GM12878 (cell line): ENCODE results near the gene CCDC141. TPM values are rescaled to one million over a fixed set of nuclear protein-coding genes. Genes with fewer than 3 reads are reported as not detected.

Experiments used
- ATAC-seq: fragments of 200-7000 bp; cut with Tn5 transposase; 3 replicates; pipeline ENCODE4 v1.9.1; 2020; ENCODE audit warnings: mild to moderate bottlenecking, moderate library complexity
- BruUV-seq: library from RNA; stranded (reverse); fragments of 400-500 nt; replicated peaks from 2 replicates; lab custom pipeline; 2021; lab: Mats Ljungman, UMichigan
- CTCF ChIA-PET: fragments of 300-600 bp; sonication (Branson Sonifier 250); formaldehyde crosslinking; extraction: SDS; loops from one replicate; lab custom pipeline; 2021; ENCODE audit warnings: inconsistent platforms; lab: Yijun Ruan, JAX
- POLR2A ChIA-PET: fragments of 350-600 bp; formaldehyde crosslinking; extraction: SDS; loops from one replicate; lab custom pipeline; 2021; ENCODE audit warnings: inconsistent platforms; lab: Charles Lee
- RAD21 ChIA-PET: fragments of 300-600 bp; sonication (Branson Sonifier 250); formaldehyde crosslinking; loops from one replicate; lab custom pipeline; 2023; ENCODE audit warnings: antibody characterized with exemption; ENCODE audit not compliant: unreplicated experiment; lab: Charles Lee
- SMC1A ChIA-PET: fragments of 300-600 bp; sonication (Branson Sonifier 250); formaldehyde crosslinking; loops from one replicate; lab custom pipeline; 2023; ENCODE audit not compliant: unreplicated experiment, uncharacterized antibody; lab: Charles Lee
- DNase-seq: peaks from one replicate; pipeline ENCODE4 v3.0.0-alpha.2; 2011; ENCODE audit warnings: low read depth, low spot score
- FAIRE-seq: peaks from 3 replicates; lab custom pipeline; 2011; peaks lifted over from hg19 to GRCh38; lab: Jason Lieb, UNC
- H2AFZ ChIP-seq: 2 replicates; pipeline ENCODE4 v1.6.0; 2011; ENCODE audit warnings: low read depth, low read length, control low read depth; ENCODE audit not compliant: control insufficient read depth
- H3K27ac ChIP-seq: 2 replicates; pipeline ENCODE4 v1.5.1; 2011; ENCODE audit warnings: control low read depth; ENCODE audit not compliant: control insufficient read depth, insufficient read depth
- H3K27me3 ChIP-seq, 2 experiments: replicated peaks in 1 of 2; 2 replicates each; pipeline versions ENCODE4 v1.6.0 to v1.6.1; 2011; ENCODE audit warnings: low read length in 1 of 2; ENCODE audit not compliant: control insufficient read depth in 2 of 2, insufficient read depth in 2 of 2
- H3K36me3 ChIP-seq, 2 experiments: 2 replicates each; pipeline ENCODE4 v1.5.1; 2011; ENCODE audit warnings: low read length in 1 of 2; ENCODE audit not compliant: control insufficient read depth in 2 of 2, insufficient read depth in 2 of 2
- H3K4me1 ChIP-seq: 2 replicates; pipeline ENCODE4 v1.6.1; 2011; ENCODE audit warnings: mild to moderate bottlenecking, low read length, moderate library complexity, mixed read lengths; ENCODE audit not compliant: control insufficient read depth, insufficient read depth
- H3K4me2 ChIP-seq: 2 replicates; pipeline ENCODE4 v1.6.0; 2011; ENCODE audit warnings: control low read depth; ENCODE audit not compliant: control insufficient read depth, insufficient read depth
- H3K4me3 ChIP-seq: fragments of 200-600 bp; sonication (generic); 2 replicates; pipeline ENCODE4 v1.5.1; 2016
- H3K79me2 ChIP-seq: 2 replicates; pipeline ENCODE4 v1.6.0; 2011; ENCODE audit warnings: low read length; ENCODE audit not compliant: control insufficient read depth, insufficient read depth
- H3K9ac ChIP-seq: 2 replicates; pipeline ENCODE4 v1.8.0; 2011; ENCODE audit warnings: low read length, control low read depth, mixed read lengths; ENCODE audit not compliant: control insufficient read depth, insufficient read depth
- H3K9me3 ChIP-seq: replicated peaks from 3 replicates; pipeline ENCODE4 v1.5.1; 2011; ENCODE audit warnings: mild to moderate bottlenecking, low read length; ENCODE audit not compliant: control insufficient read depth, insufficient read depth
- H4K20me1 ChIP-seq: 2 replicates; pipeline ENCODE4 v1.6.0; 2011; ENCODE audit not compliant: control insufficient read depth, insufficient read depth
- ATF2 ChIP-seq: IDR thresholded peaks from 2 replicates; pipeline ENCODE4 v1.6.1; 2012; ENCODE audit warnings: low read length, inconsistent platforms
- BCL3 ChIP-seq: IDR thresholded peaks from 2 replicates; pipeline ENCODE4 v1.6.1; 2011; ENCODE audit warnings: borderline replicate concordance, low read depth, mild to moderate bottlenecking, moderate library complexity, low read length; ENCODE audit not compliant: insufficient read depth, poor library complexity, severe bottlenecking
- EED ChIP-seq: sonication (generic); IDR thresholded peaks from 2 replicates; pipeline ENCODE4 v1.6.1; 2016; ENCODE audit warnings: antibody characterized with exemption, low read depth
- HCFC1 ChIP-seq: fragments of 150-350 bp; IDR thresholded peaks from 2 replicates; pipeline ENCODE4 v1.6.1; 2014; ENCODE audit warnings: low read length
- PAX5 ChIP-seq: IDR thresholded peaks from 2 replicates; pipeline ENCODE4 v1.6.1; 2011; ENCODE audit warnings: low read depth, low read length, borderline replicate concordance
- TCF12 ChIP-seq: IDR thresholded peaks from 2 replicates; pipeline ENCODE4 v1.6.1; 2011; ENCODE audit warnings: low read depth, mild to moderate bottlenecking, low read length
- ZNF687 ChIP-seq: fragments of 450-650 bp; IDR thresholded peaks from 2 replicates; pipeline ENCODE4 v1.6.1; 2017; ENCODE audit warnings: mild to moderate bottlenecking, moderate library complexity
- ZZZ3 ChIP-seq: IDR thresholded peaks from 2 replicates; pipeline ENCODE4 v1.6.1; 2011; ENCODE audit warnings: low read depth; ENCODE audit not compliant: control insufficient read depth, insufficient read length
- WGBS: methylation state at CpG from one replicate; pipeline ENCODE4 v1.1.6; 2016; ENCODE audit warnings: low lambda C conversion rate; ENCODE audit not compliant: insufficient replicate concordance, insufficient coverage; ENCODE audit errors: missing lambda C conversion rate; 5-methylcytosine and 5-hydroxymethylcytosine counted together
- in situ Hi-C: fragments of 300-500 bp; cut with MboI; formaldehyde crosslinking; loops from 9 replicates; pipeline ENCODE4 v1.14.3; 2018; ENCODE audit warnings: mixed read lengths
- intact Hi-C: fragments of 100-400 bp; cut with micrococcal nuclease; formaldehyde crosslinking; loops from one replicate; pipeline ENCODE4 v1.14.2; 2022; ENCODE audit not compliant: unreplicated experiment
- polyA plus RNA-seq, 11 experiments: library from polyadenylated mRNA; depleted of rRNA in 4 of 11; unstranded in 6 of 11; stranded (reverse) in 5 of 11; fragments of >200 nt; fragmentation: Nextera tagmentation in 4 of 11; fragmentation: Illumina TruSeq in 1 of 11; extraction: Ambion mirVana in 4 of 11; extraction: Trizol in 1 of 11; gene quantifications; 1 replicate in 1 of 11; 2 replicates in 10 of 11; pipeline versions ENCODE4 v1.2.1 to v1.2.3, GENCODE V29; 2011 to 2016; ENCODE audit warnings: inconsistent platforms in 2 of 11, missing spikeins in 2 of 11, low read depth in 1 of 11
- total RNA-seq, 4 experiments: library from RNA; depleted of rRNA in 3 of 4; stranded (reverse); fragments of >200 nt in 3 of 4; fragmentation: Illumina TruSeq in 1 of 4; extraction: Trizol in 1 of 4; gene quantifications; 2 replicates each; pipeline versions ENCODE4 v1.2.1 to v1.2.3, GENCODE V29; 2013 to 2021
- TF ChIP-seq, protein P1 (sequence below): IDR thresholded peaks from 2 replicates; pipeline ENCODE4 v1.6.1; 2011; ENCODE audit warnings: low read depth, low read length, improper control_type of control experiment, borderline replicate concordance
- TF ChIP-seq, protein P2 (sequence below): IDR thresholded peaks from 2 replicates; pipeline ENCODE4 v1.6.1; 2012; ENCODE audit warnings: mild to moderate bottlenecking, low read depth, low read length

Gene CCDC141
- total and polyA plus RNA-seq, 10 of the 15 experiments (the other 5 are each of a cell fraction or from before 2014, with no cell fraction given): 0.84 to 12.5 (median 3.6) TPM

DNA sequence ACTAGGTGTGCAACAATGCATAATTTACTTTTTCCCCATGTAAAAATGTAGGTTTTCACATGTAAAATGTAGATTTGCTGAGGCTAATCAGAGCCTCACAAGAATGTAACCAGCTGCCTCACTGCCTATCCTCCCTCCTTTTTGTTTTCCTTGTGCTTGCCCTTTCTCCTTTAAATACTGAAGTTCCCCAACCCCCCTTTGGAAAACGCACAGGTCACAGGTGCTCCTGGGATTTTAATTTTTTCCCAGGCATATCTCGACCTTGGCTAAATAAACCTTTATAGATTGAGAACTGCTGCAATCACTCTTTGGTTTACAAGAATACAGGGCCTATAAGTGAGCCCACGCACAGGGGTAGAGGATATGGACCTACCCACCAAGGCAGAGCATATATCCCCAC, 165.5 kb downstream of the CCDC141 start:
- intact Hi-C loops: no loop called here
- TF ChIP-seq TCF12 (no peak), ZZZ3 (no peak), ZNF687 (no peak), PAX5 (no peak), BCL3 (no peak), ATF2 (no peak), EED (no peak), HCFC1 (no peak)
- TF ChIP-seq, protein P1, sequence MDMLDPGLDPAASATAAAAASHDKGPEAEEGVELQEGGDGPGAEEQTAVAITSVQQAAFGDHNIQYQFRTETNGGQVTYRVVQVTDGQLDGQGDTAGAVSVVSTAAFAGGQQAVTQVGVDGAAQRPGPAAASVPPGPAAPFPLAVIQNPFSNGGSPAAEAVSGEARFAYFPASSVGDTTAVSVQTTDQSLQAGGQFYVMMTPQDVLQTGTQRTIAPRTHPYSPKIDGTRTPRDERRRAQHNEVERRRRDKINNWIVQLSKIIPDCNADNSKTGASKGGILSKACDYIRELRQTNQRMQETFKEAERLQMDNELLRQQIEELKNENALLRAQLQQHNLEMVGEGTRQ: no peak
- TF ChIP-seq, protein P2, sequence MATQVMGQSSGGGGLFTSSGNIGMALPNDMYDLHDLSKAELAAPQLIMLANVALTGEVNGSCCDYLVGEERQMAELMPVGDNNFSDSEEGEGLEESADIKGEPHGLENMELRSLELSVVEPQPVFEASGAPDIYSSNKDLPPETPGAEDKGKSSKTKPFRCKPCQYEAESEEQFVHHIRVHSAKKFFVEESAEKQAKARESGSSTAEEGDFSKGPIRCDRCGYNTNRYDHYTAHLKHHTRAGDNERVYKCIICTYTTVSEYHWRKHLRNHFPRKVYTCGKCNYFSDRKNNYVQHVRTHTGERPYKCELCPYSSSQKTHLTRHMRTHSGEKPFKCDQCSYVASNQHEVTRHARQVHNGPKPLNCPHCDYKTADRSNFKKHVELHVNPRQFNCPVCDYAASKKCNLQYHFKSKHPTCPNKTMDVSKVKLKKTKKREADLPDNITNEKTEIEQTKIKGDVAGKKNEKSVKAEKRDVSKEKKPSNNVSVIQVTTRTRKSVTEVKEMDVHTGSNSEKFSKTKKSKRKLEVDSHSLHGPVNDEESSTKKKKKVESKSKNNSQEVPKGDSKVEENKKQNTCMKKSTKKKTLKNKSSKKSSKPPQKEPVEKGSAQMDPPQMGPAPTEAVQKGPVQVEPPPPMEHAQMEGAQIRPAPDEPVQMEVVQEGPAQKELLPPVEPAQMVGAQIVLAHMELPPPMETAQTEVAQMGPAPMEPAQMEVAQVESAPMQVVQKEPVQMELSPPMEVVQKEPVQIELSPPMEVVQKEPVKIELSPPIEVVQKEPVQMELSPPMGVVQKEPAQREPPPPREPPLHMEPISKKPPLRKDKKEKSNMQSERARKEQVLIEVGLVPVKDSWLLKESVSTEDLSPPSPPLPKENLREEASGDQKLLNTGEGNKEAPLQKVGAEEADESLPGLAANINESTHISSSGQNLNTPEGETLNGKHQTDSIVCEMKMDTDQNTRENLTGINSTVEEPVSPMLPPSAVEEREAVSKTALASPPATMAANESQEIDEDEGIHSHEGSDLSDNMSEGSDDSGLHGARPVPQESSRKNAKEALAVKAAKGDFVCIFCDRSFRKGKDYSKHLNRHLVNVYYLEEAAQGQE: no peak

More for the DNA sequence above, 165.5 kb downstream of the CCDC141 start:
- Histone ChIP-seq H3K79me2 (no peaks in the 10 kb centered on the region), H3K27me3 (no peaks in the 10 kb centered on the region), H3K4me3 (no peak overlapping the region), H3K36me3 (no peaks in the 10 kb centered on the region; a peak in 1 of 4 replicates), H3K9me3 (no peaks in the 10 kb centered on the region), H3K4me1 (no peaks in the 10 kb centered on the region), H3K9ac (no peak overlapping the region), H4K20me1 (no peaks in the 10 kb centered on the region), H3K4me2 (no peak overlapping the region), H3K27ac (no peak overlapping the region), H2AFZ (no peak overlapping the region)
- FAIRE-seq: no peak
- ChIA-PET POLR2A (interaction anchor here (0.7 kb wide), 1 partner anchor 11 kb away, joined by 4 read pairs; no protein-coding TSS in a partner anchor), CTCF (interaction anchor here (0.6 to 9.2 kb wide), 4 partner anchors 62 to 246 kb away, joined by 3 to 191 read pairs (median 4); no protein-coding TSS in a partner anchor), SMC1A (interaction anchor here (0.6 to 2.1 kb wide), 5 partner anchors 9 to 860 kb away, joined by 3 to 4 read pairs (median 3); no protein-coding TSS in a partner anchor), RAD21 (interaction anchor here (0.7 to 1.3 kb wide), 5 partner anchors 9 to 414 kb away, joined by 3 to 4 read pairs (median 3); no protein-coding TSS in a partner anchor)
- DNase-seq: no peak
- ATAC-seq: no peak
- BruUV-seq: no TSS peak
- in situ Hi-C loops: no loop called here
- 53% methylated on average over 3 of the region's 3 CpGs for WGBS
